HCT116 (cell line): Measurements from ENCODE around the gene UNC5C. TPM values are rescaled to one million over a fixed set of nuclear protein-coding genes. Genes with fewer than 3 reads are reported as not detected.

Experiments
- ATAC-seq: fragments of 200-7000 bp; cut with Tn5 transposase; 2 replicates; pipeline ENCODE4 v1.9.1; 2020; ENCODE audit warnings: mild to moderate bottlenecking, moderate library complexity
- BruUV-seq: library from RNA; stranded (reverse); fragments of 400-500 nt; replicated peaks from 2 replicates; lab custom pipeline; 2021; lab: Mats Ljungman, UMichigan
- CTCF ChIA-PET: fragments of 300-600 bp; sonication (Branson Sonifier 250); formaldehyde crosslinking; loops from one replicate; lab custom pipeline; 2021; ENCODE audit warnings: antibody characterized with exemption; lab: Charles Lee
- POLR2A ChIA-PET: fragments of 300-600, 350-600 bp; sonication (Branson Sonifier 250); formaldehyde crosslinking; loops from one replicate; lab custom pipeline; 2021; ENCODE audit warnings: antibody characterized with exemption; lab: Charles Lee
- RAD21 ChIA-PET, 2 experiments: fragments of 300-600 bp; sonication (Branson Sonifier 250); formaldehyde crosslinking; loops; one replicate each; lab custom pipeline; 2023; ENCODE audit warnings: low total read pairs in 2 of 2; ENCODE audit not compliant: uncharacterized antibody in 2 of 2, unreplicated experiment in 2 of 2, low non-redundant PET in 1 of 2; lab: Charles Lee
- DNase-seq: peaks from one replicate; pipeline ENCODE4 v3.0.0-alpha.2; 2010; ENCODE audit warnings: low read depth, low spot score
- H2AFZ ChIP-seq: fragments of 200-600 bp; shearing (Covaris generic), sonication (generic); 2 replicates; pipeline ENCODE4 v1.6.1; 2017; ENCODE audit warnings: low read depth, mixed run types, mixed read lengths, antibody characterized with exemption, low read length; ENCODE audit not compliant: poor library complexity, severe bottlenecking
- H3K27ac ChIP-seq: 2 replicates; pipeline ENCODE4 v1.5.1; 2012; ENCODE audit warnings: low read depth, low read length
- H3K27me3 ChIP-seq: fragments of 200-600 bp; sonication (generic); 2 replicates; pipeline ENCODE4 v1.6.1; 2016; ENCODE audit warnings: mixed run types, low read length, mixed read lengths; ENCODE audit not compliant: insufficient read depth
- H3K36me3 ChIP-seq, 2 experiments: fragments of 200-500 bp in 1 of 2; fragments of 200-600 bp in 1 of 2; sonication (Bioruptor generic) in 1 of 2; sonication (generic) in 1 of 2; 2 replicates each; pipeline versions ENCODE4 v1.5.1 to v1.6.1; 2014 to 2016; ENCODE audit warnings: low read length in 2 of 2, inconsistent platforms in 1 of 2, mixed read lengths in 1 of 2, mixed run types in 1 of 2; ENCODE audit not compliant: insufficient read depth in 2 of 2, control insufficient read depth in 1 of 2
- H3K4me1 ChIP-seq, 2 experiments: fragments of 200-600 bp in 1 of 2; sonication (generic) in 1 of 2; 2 replicates each; pipeline versions ENCODE4 v1.5.1 to v1.6.1; 2012 to 2017; ENCODE audit warnings: low read length in 2 of 2, inconsistent platforms in 1 of 2, mild to moderate bottlenecking in 1 of 2, mixed read lengths in 1 of 2, mixed run types in 1 of 2, moderate library complexity in 1 of 2; ENCODE audit not compliant: insufficient read depth in 2 of 2, control insufficient read depth in 1 of 2
- H3K4me2 ChIP-seq: fragments of 200-600 bp; sonication (generic); 2 replicates; pipeline ENCODE4 v1.6.1; 2017; ENCODE audit warnings: mixed run types, low read length, mixed read lengths
- H3K4me3 ChIP-seq, 2 experiments: fragments of 200-600 bp in 1 of 2; sonication (generic) in 1 of 2; replicated peaks in 1 of 2; 2 replicates each; pipeline ENCODE4 v1.5.1; 2011 to 2016; ENCODE audit warnings: low read length in 2 of 2, control low read depth in 1 of 2, low read depth in 1 of 2, mild to moderate bottlenecking in 1 of 2, mixed read lengths in 1 of 2, mixed run types in 1 of 2
- H3K79me2 ChIP-seq: fragments of 200-600 bp; sonication (generic); 2 replicates; pipeline ENCODE4 v1.6.1; 2017; ENCODE audit warnings: mild to moderate bottlenecking, mixed run types, low read length, moderate library complexity, mixed read lengths; ENCODE audit not compliant: insufficient read depth
- H3K9ac ChIP-seq: fragments of 200-600 bp; sonication (generic); 2 replicates; pipeline ENCODE4 v1.6.1; 2016; ENCODE audit warnings: low read length, mixed read lengths
- H3K9me2 ChIP-seq: fragments of 200-600 bp; sonication (generic), shearing (Covaris generic); 2 replicates; pipeline ENCODE4 v1.6.1; 2017; ENCODE audit warnings: mixed run types, mild to moderate bottlenecking, moderate library complexity; ENCODE audit not compliant: insufficient read depth
- H3K9me3 ChIP-seq, 2 experiments: fragments of 200-500 bp in 1 of 2; fragments of 200-600 bp in 1 of 2; sonication (Bioruptor generic) in 1 of 2; sonication (generic) in 1 of 2; 2 replicates each; pipeline ENCODE4 v1.6.1; 2014 to 2017; ENCODE audit warnings: low read length in 2 of 2, mixed read lengths in 2 of 2, inconsistent platforms in 1 of 2, low read depth in 1 of 2, mild to moderate bottlenecking in 1 of 2, mixed run types in 1 of 2, moderate library complexity in 1 of 2; ENCODE audit not compliant: control insufficient read depth in 1 of 2, insufficient read depth in 1 of 2
- H4K20me1 ChIP-seq: fragments of 200-600 bp; sonication (generic), shearing (Covaris generic); 2 replicates; pipeline ENCODE4 v1.6.1; 2017; ENCODE audit warnings: mixed run types, mild to moderate bottlenecking, moderate library complexity; ENCODE audit not compliant: insufficient read depth
- CBX3 ChIP-seq: IDR thresholded peaks from 2 replicates; pipeline ENCODE4 v1.6.1; 2012; ENCODE audit warnings: low read depth
- CEBPB ChIP-seq: IDR thresholded peaks from 2 replicates; pipeline ENCODE4 v1.6.1; 2012; ENCODE audit warnings: low read depth
- EGR1 ChIP-seq: IDR thresholded peaks from 2 replicates; pipeline ENCODE4 v1.6.1; 2012; ENCODE audit warnings: low read depth
- ELF1 ChIP-seq: IDR thresholded peaks from 2 replicates; pipeline ENCODE4 v1.6.1; 2012; ENCODE audit warnings: low read depth, borderline replicate concordance
- EZH2 ChIP-seq: fragments of 200-600 bp; sonication (generic); IDR thresholded peaks from 2 replicates; pipeline ENCODE4 v1.6.1; 2017; ENCODE audit warnings: antibody characterized with exemption, mixed run types
- EZH2phosphoT487 ChIP-seq: fragments of 200-600 bp; IDR thresholded peaks from 2 replicates; pipeline ENCODE4 v1.6.1; 2018; ENCODE audit warnings: antibody characterized with exemption, borderline replicate concordance
- FOSL1 ChIP-seq: IDR thresholded peaks from 2 replicates; pipeline ENCODE4 v1.6.1; 2012; ENCODE audit warnings: low read depth
- JUND ChIP-seq: IDR thresholded peaks from 2 replicates; pipeline ENCODE4 v1.6.1; 2012
- POLR2AphosphoS5 ChIP-seq: IDR thresholded peaks from 2 replicates; pipeline ENCODE4 v1.6.1; 2011; ENCODE audit warnings: mild to moderate bottlenecking, low read depth, low read length, moderate library complexity
- RAD21 ChIP-seq: IDR thresholded peaks from 2 replicates; pipeline ENCODE4 v1.6.1; 2012; ENCODE audit warnings: low read depth, mild to moderate bottlenecking
- SIN3A ChIP-seq: IDR thresholded peaks from 2 replicates; pipeline ENCODE4 v1.6.1; 2012; ENCODE audit warnings: low read depth
- SP1 ChIP-seq: IDR thresholded peaks from 2 replicates; pipeline ENCODE4 v1.6.1; 2012; ENCODE audit warnings: low read depth
- SRF ChIP-seq: IDR thresholded peaks from 2 replicates; pipeline ENCODE4 v1.6.1; 2012; ENCODE audit warnings: low read depth
- TCF7L2 ChIP-seq: IDR thresholded peaks from 2 replicates; pipeline ENCODE4 v1.7.0; 2011; ENCODE audit warnings: borderline replicate concordance, inconsistent platforms; ENCODE audit not compliant: insufficient read depth, insufficient read length; ENCODE audit errors: extremely low read depth
- YY1 ChIP-seq: IDR thresholded peaks from 2 replicates; pipeline ENCODE4 v1.6.1; 2011; ENCODE audit warnings: low read length, low read depth, moderate library complexity, mild to moderate bottlenecking; ENCODE audit not compliant: insufficient replicate concordance; ENCODE audit errors: extremely low read depth
- ZFX ChIP-seq: fragments of 450-650 bp; IDR thresholded peaks from 2 replicates; pipeline ENCODE4 v1.6.1; 2017
- intact Hi-C: fragments of 100-400 bp; cut with micrococcal nuclease; formaldehyde crosslinking; loops from 2 replicates; pipeline ENCODE4 v1.10.0; 2022
- total RNA-seq: library from RNA; stranded (reverse); gene quantifications from one replicate; pipeline ENCODE4 v1.2.1, GENCODE V29; 2021; ENCODE audit not compliant: unreplicated experiment
- TF ChIP-seq, protein P1 (sequence below): IDR thresholded peaks from 2 replicates; pipeline ENCODE4 v1.6.1; 2012
- TF ChIP-seq, protein P2 (sequence below): IDR thresholded peaks from 2 replicates; pipeline ENCODE4 v1.6.1; 2011; ENCODE audit warnings: mild to moderate bottlenecking, low read length, moderate library complexity; ENCODE audit not compliant: insufficient replicate concordance; ENCODE audit errors: extremely low read depth

Gene UNC5C
- total RNA-seq, 1 experiment from 2014 or later: not detected

DNA sequence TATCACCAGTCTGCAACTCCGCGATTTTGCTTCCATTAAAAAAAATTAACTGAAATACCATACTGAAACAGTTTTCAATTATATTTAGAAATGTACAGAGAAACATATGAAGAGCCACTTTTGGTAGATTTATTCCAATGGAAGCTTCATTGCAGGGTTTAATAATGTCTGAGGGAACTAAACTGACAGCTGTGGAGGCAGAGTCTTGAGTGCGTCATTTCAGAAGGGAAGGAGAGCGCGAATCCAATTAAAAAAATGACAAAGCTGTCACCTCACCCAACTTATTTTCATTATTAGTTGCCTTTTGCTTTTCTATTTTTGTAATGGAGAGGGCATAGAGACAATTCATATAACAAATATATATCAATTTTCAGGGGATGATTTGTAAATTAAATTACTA is 104.0 kb downstream of the UNC5C start:
- ChIA-PET POLR2A (no interaction called here), CTCF (no interaction called here), RAD21 (no interaction called here)
- TF ChIP-seq SIN3A (no peak), JUND (no peak), EZH2phosphoT487 (no peak), SRF (no peak), FOSL1 (no peak)
- TF ChIP-seq, protein P1, sequence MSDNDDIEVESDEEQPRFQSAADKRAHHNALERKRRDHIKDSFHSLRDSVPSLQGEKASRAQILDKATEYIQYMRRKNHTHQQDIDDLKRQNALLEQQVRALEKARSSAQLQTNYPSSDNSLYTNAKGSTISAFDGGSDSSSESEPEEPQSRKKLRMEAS: no peak
- TF ChIP-seq, protein P2, sequence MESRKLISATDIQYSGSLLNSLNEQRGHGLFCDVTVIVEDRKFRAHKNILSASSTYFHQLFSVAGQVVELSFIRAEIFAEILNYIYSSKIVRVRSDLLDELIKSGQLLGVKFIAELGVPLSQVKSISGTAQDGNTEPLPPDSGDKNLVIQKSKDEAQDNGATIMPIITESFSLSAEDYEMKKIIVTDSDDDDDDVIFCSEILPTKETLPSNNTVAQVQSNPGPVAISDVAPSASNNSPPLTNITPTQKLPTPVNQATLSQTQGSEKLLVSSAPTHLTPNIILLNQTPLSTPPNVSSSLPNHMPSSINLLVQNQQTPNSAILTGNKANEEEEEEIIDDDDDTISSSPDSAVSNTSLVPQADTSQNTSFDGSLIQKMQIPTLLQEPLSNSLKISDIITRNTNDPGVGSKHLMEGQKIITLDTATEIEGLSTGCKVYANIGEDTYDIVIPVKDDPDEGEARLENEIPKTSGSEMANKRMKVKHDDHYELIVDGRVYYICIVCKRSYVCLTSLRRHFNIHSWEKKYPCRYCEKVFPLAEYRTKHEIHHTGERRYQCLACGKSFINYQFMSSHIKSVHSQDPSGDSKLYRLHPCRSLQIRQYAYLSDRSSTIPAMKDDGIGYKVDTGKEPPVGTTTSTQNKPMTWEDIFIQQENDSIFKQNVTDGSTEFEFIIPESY: no peak
- no peaks in the 10 kb centered on the region for H3K9me2 ChIP-seq
- H3K4me2 ChIP-seq: no peak overlapping the region
- H3K9ac ChIP-seq: no peak overlapping the region
- no peaks in the 10 kb centered on the region for H3K36me3 ChIP-seq
- H4K20me1 ChIP-seq: no peaks in the 10 kb centered on the region
- H3K4me1 ChIP-seq: no peaks in the 10 kb centered on the region
- no peaks in the 10 kb centered on the region for H3K27me3 ChIP-seq
- no peak overlapping the region for H2AFZ ChIP-seq
- BruUV-seq: no TSS peak
- intact Hi-C loops: no loop called here
- H3K27ac ChIP-seq: no peak overlapping the region
- no peak overlapping the region for H3K4me3 ChIP-seq
- DNase-seq (no peak), ATAC-seq (no peak)
- no peaks in the 10 kb centered on the region for H3K79me2 ChIP-seq
- H3K9me3 ChIP-seq: no peaks in the 10 kb centered on the region

DNA sequence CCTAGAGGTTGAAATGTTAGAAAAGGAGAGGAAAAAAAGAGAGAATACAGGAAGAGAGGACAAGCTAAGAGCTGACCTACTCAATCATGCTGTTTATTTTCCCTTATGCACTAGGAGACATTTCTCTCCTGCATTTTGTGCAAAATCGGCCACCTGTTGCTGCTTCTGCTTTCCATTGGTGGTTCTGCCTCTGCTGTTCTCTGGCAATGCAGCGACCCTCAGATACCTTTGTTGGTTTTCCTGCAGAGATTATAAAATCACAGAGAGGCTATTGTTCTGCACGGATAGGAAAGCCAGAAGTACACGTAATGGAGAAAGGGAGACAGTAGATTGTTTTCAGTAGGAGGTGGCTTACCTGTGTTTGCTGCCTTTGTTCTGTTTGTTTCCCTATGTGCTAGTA is 108.9 kb downstream of the UNC5C start:
- RAD21 ChIA-PET: no interaction called here
- H3K36me3 ChIP-seq: no peaks in the 10 kb centered on the region
- H3K4me3 ChIP-seq: no peak overlapping the region
- H3K4me1 ChIP-seq: no peaks in the 10 kb centered on the region
- no peaks in the 10 kb centered on the region for H3K27me3 ChIP-seq
- no peaks in the 10 kb centered on the region for H3K9me2 ChIP-seq
- no peak overlapping the region for H3K27ac ChIP-seq
- no peaks in the 10 kb centered on the region for H3K79me2 ChIP-seq
- CTCF ChIA-PET: no interaction called here
- POLR2A ChIA-PET: no interaction called here
- intact Hi-C loops: no loop called here
- no peaks in the 10 kb centered on the region for H4K20me1 ChIP-seq
- H3K9ac ChIP-seq: no peak overlapping the region
- no peak for ATAC-seq
- H2AFZ ChIP-seq: no peak overlapping the region
- no peak overlapping the region for H3K4me2 ChIP-seq
- no TSS peak for BruUV-seq
- no peak for DNase-seq
- H3K9me3 ChIP-seq: no peaks in the 10 kb centered on the region
- TF ChIP-seq ZFX (no peak), POLR2AphosphoS5 (no peak), SP1 (no peak), SIN3A (no peak), SRF (no peak), CEBPB (no peak), ELF1 (no peak), RAD21 (no peak), EZH2 (no peak), EGR1 (no peak), TCF7L2 (no peak), CBX3 (no peak), YY1 (no peak)
- TF ChIP-seq, protein P1: no peak
